GM12873 (cell line): Measurements from ENCODE around the gene FABP1.

Experiments
- CTCF ChIP-seq: IDR thresholded peaks from 2 replicates; pipeline ENCODE4 v1.5.1; 2012; ENCODE audit warnings: low read depth, mild to moderate bottlenecking, moderate library complexity, low read length, control low read depth; ENCODE audit not compliant: insufficient read depth; ENCODE audit errors: missing control alignments

FABP1 gene

DNA sequence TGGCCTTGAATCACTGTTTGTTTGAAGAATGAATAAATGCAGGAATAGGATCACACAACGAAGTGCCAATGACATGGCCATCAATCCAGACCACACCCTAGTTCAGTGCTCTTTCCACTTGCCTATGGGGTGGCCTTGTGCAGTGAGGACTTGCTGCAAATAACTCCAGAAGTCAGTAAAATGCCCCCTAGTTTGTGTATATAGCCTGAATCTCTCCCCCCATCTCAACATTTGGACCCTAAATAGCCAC lies 299 bp downstream of the FABP1 start:
- no peak for TF ChIP-seq CTCF

GRCh38 chr2:88126772-88127637 lies 857 bp downstream of the FABP1 start:
- no peak for TF ChIP-seq CTCF

GRCh38 chr2:88125924-88126771 lies 1.7 kb downstream of the FABP1 start:
- no peak for TF ChIP-seq CTCF

DNA sequence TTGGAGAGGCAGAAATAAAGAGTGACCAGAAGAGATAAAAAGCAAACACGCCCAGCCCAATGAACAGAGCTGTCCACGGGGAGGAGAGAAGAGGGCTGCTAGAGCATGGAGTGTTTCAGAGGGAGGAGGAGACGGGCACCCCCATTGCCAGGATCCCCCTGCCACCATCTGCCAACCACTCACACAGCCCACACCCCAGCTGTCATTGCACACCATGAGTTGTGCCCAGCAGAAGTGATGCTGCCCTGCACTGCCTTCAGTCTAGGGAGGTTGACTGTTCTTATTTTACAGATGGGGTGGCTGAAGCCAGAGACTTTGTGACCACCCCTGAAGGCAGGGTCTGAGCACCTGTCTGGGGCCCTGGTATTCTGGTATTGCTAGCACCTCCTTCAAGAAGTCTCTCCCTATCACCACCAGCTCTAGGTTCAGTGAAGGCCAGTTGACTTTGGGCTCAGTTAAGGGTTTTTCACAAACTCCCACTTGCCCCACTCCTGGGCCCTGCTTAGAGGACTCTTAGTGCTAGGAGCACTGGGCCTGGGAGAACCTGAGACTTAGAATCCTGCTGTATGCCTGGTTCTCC lies 2.4 kb downstream of the FABP1 start:
- no peak for TF ChIP-seq CTCF

- no peak for TF ChIP-seq CTCF
These were observed 3.6 kb downstream of the FABP1 start for GRCh38 chr2:88123975-88124917.

DNA sequence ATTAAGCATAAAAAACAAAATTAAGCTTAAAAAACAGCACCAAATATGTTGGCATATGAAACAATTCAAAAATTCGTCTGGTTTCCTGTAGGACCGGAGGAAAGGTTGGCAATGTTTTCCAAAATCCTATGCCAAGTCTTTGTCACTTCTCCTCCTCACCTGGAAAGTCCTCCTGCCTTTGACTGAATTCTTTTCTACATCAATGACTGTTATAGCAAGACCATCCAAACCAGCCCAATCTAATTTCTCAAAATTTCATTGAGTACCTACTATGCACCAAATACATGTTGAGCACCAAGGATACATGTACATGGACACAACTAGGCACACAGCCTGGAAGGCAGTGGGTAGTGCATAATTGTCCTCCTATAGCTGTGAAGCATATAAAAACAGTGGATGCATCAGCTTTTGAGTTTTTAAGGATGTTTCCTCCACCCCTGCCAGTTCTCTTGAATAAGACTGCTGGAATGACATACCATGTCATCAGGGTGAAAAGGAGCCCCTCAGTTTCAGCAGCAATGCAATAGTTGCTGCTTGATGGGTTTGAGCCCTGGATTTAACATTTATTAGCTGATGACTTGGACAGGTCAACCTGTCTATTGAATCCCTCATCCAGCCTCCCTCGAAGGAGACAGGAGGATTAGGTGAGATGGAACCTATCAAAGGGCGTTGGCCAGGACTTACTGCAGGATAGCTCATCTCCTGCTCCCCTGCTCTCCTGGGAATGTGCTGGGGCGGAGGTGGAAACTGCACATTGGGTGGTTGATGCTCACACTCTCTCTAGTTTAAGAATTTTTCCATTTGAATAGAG lies 4.5 kb downstream of the FABP1 start:
- no peak for TF ChIP-seq CTCF
